OCI-LY1 (cell line): ENCODE results near the gene CNOT6L.

ENCODE experiments used
- H2AFZ ChIP-seq: fragments of 200-600 bp; sonication (generic), shearing (Covaris generic); 2 replicates; pipeline ENCODE4 v1.6.0; 2014; ENCODE audit warnings: antibody characterized with exemption, mild to moderate bottlenecking, low read length
- H3F3A ChIP-seq: fragments of 200-600 bp; sonication (generic), shearing (Covaris generic); 2 replicates; pipeline ENCODE4 v1.6.0; 2014; ENCODE audit warnings: mild to moderate bottlenecking, antibody characterized with exemption, low read length, moderate library complexity; ENCODE audit not compliant: insufficient read depth
- H3K27ac ChIP-seq: fragments of 200-600 bp; sonication (generic); 2 replicates; pipeline ENCODE4 v1.5.1; 2014; ENCODE audit warnings: low read length, mixed run types, mild to moderate bottlenecking, low read depth; ENCODE audit not compliant: poor library complexity, severe bottlenecking
- H3K27me3 ChIP-seq: fragments of 200-600 bp; sonication (generic); 2 replicates; pipeline ENCODE4 v1.6.0; 2014; ENCODE audit warnings: antibody characterized with exemption, mild to moderate bottlenecking, low read length, moderate library complexity; ENCODE audit not compliant: insufficient read depth
- H3K36me3 ChIP-seq: fragments of 200-600 bp; sonication (generic); 2 replicates; pipeline ENCODE4 v1.6.1; 2014; ENCODE audit warnings: mild to moderate bottlenecking, antibody characterized with exemption, low read length, moderate library complexity, mixed read lengths; ENCODE audit not compliant: insufficient read depth
- H3K4me1 ChIP-seq: fragments of 200-600 bp; sonication (generic); 2 replicates; pipeline ENCODE4 v1.5.1; 2014; ENCODE audit warnings: mild to moderate bottlenecking, low read length, moderate library complexity; ENCODE audit not compliant: insufficient read depth, severe bottlenecking
- H3K4me2 ChIP-seq: fragments of 200-600 bp; sonication (generic), shearing (Covaris generic); 2 replicates; pipeline ENCODE4 v1.6.1; 2014; ENCODE audit warnings: low read length
- H3K4me3 ChIP-seq: fragments of 200-600 bp; sonication (generic); 2 replicates; pipeline ENCODE4 v1.5.1; 2014; ENCODE audit warnings: low read length, low read depth, mild to moderate bottlenecking, mixed read lengths; ENCODE audit not compliant: poor library complexity, severe bottlenecking
- H3K79me2 ChIP-seq: fragments of 200-600 bp; shearing (Covaris generic); 2 replicates; pipeline ENCODE4 v1.6.1; 2016; ENCODE audit warnings: mixed run types, low read length, mixed read lengths; ENCODE audit not compliant: insufficient read depth
- H3K9ac ChIP-seq: fragments of 200-600 bp; sonication (generic), shearing (Covaris generic); 2 replicates; pipeline ENCODE4 v1.6.1; 2014; ENCODE audit warnings: mild to moderate bottlenecking, low read length, mixed read lengths
- H3K9me2 ChIP-seq: fragments of 200-600 bp; sonication (generic), shearing (Covaris generic); 2 replicates; pipeline ENCODE4 v1.6.1; 2014; ENCODE audit warnings: low read depth, mild to moderate bottlenecking, low read length, mixed read lengths
- H3K9me3 ChIP-seq: fragments of 200-600 bp; shearing (Covaris generic); 2 replicates; pipeline ENCODE4 v1.6.1; 2014; ENCODE audit warnings: low read length, mixed read lengths
- H4K20me1 ChIP-seq: fragments of 200-600 bp; sonication (generic), shearing (Covaris generic); 2 replicates; pipeline ENCODE4 v1.6.0; 2016; ENCODE audit warnings: mild to moderate bottlenecking, low read length; ENCODE audit not compliant: insufficient read depth
- CTCF ChIP-seq: fragments of 200-600 bp; sonication (generic), shearing (Covaris generic); IDR thresholded peaks from 2 replicates; pipeline ENCODE4 v1.5.1; 2017; ENCODE audit warnings: mild to moderate bottlenecking, antibody characterized with exemption, low read length, moderate library complexity, mixed read lengths
- EZH2 ChIP-seq: fragments of 200-600 bp; sonication (generic), shearing (Covaris generic); IDR thresholded peaks from 2 replicates; pipeline ENCODE4 v1.8.0; 2017; ENCODE audit warnings: borderline replicate concordance, mixed run types, mild to moderate bottlenecking, antibody characterized with exemption, low read length, moderate library complexity, mixed read lengths

CNOT6L gene

GRCh38 chr4:77676842-77677241 is 142.3 kb downstream of the CNOT6L start:
- Histone ChIP-seq H3K9me2 (no peaks in the 10 kb centered on the region), H3K4me3 (no peak overlapping the region), H3F3A (no peaks in the 10 kb centered on the region), H3K9ac (no peak overlapping the region), H3K9me3 (no peaks in the 10 kb centered on the region), H3K27ac (no peak overlapping the region), H3K27me3 (no peaks in the 10 kb centered on the region), H3K4me1 (no peaks in the 10 kb centered on the region), H3K4me2 (no peak overlapping the region), H4K20me1 (no peaks in the 10 kb centered on the region), H3K79me2 (no peaks in the 10 kb centered on the region), H3K36me3 (no peaks in the 10 kb centered on the region), H2AFZ (no peak overlapping the region)
- no peak for TF ChIP-seq CTCF
- no peak for TF ChIP-seq EZH2

GRCh38 chr4:77671051-77671450 is 148.1 kb downstream of the CNOT6L start:
- no peak overlapping the region for H3K9ac ChIP-seq
- H3K4me2 ChIP-seq, result no peak overlapping the region

GRCh38 chr4:77669946-77670590 is 149.1 kb downstream of the CNOT6L start:
- Histone ChIP-seq H3K4me2 (no peak overlapping the region), H3K27ac (no peak overlapping the region), H4K20me1 (no peaks in the 10 kb centered on the region), H3K36me3 (no peaks in the 10 kb centered on the region), H3K9ac (no peak overlapping the region), H3K4me1 (no peaks in the 10 kb centered on the region), H3K79me2 (no peaks in the 10 kb centered on the region), H3F3A (no peaks in the 10 kb centered on the region), H3K27me3 (no peaks in the 10 kb centered on the region), H3K9me3 (no peaks in the 10 kb centered on the region), H3K9me2 (no peaks in the 10 kb centered on the region), H3K4me3 (no peak overlapping the region), H2AFZ (no peak overlapping the region)
- no peak for TF ChIP-seq EZH2
- no peak for TF ChIP-seq CTCF

More at GRCh38 chr4:77671051-77671450, 148.1 kb downstream of the CNOT6L start:
- TF ChIP-seq CTCF, result no peak
- no peak for TF ChIP-seq EZH2
- H3K9me3 ChIP-seq, result no peaks in the 10 kb centered on the region
- no peaks in the 10 kb centered on the region for H3K36me3 ChIP-seq
- H2AFZ ChIP-seq, result no peak overlapping the region
- no peaks in the 10 kb centered on the region for H3F3A ChIP-seq
- no peaks in the 10 kb centered on the region for H3K79me2 ChIP-seq
- no peak overlapping the region for H3K27ac ChIP-seq
- H3K9me2 ChIP-seq, result no peaks in the 10 kb centered on the region
- H3K27me3 ChIP-seq, result no peaks in the 10 kb centered on the region
- no peak overlapping the region for H3K4me3 ChIP-seq
- no peaks in the 10 kb centered on the region for H4K20me1 ChIP-seq
- H3K4me1 ChIP-seq, result no peaks in the 10 kb centered on the region
